PFSK-1 (cell line): ENCODE results near the gene FRMPD4.

Source experiments
- POLR2AphosphoS5 ChIP-seq: IDR thresholded peaks from 2 replicates; pipeline ENCODE4 v1.6.1; 2012; ENCODE audit warnings: low read depth, mild to moderate bottlenecking, control low read depth, low read length, moderate library complexity
- REST ChIP-seq, 2 experiments: IDR thresholded peaks; 2 replicates each; pipeline versions ENCODE4 v1.6.1 to v1.8.0; 2011 to 2012; ENCODE audit warnings: low read depth in 2 of 2, low read length in 2 of 2, control low read depth in 1 of 2, inconsistent platforms in 1 of 2, mild to moderate bottlenecking in 1 of 2, moderate library complexity in 1 of 2; ENCODE audit not compliant: insufficient read depth in 1 of 2
- SIN3A ChIP-seq: IDR thresholded peaks from 2 replicates; pipeline ENCODE4 v1.6.1; 2012; ENCODE audit warnings: mild to moderate bottlenecking, low read length, moderate library complexity, borderline replicate concordance; ENCODE audit not compliant: insufficient read depth

- no peak for TF ChIP-seq REST (IDR thresholded peaks at IDR 0.05; ENCODE audit: insufficient read depth in 1 of 2, low read depth in 2 of 2, low read length in 2 of 2)
- TF ChIP-seq POLR2AphosphoS5 = no peak
- no peak for TF ChIP-seq SIN3A
These were observed 111.7 kb downstream of the FRMPD4 start for GRCh38 chrX:12249997-12250396.
